ENCODE measurements around the gene TUBB3.

The TUBB3 gene

DNA sequence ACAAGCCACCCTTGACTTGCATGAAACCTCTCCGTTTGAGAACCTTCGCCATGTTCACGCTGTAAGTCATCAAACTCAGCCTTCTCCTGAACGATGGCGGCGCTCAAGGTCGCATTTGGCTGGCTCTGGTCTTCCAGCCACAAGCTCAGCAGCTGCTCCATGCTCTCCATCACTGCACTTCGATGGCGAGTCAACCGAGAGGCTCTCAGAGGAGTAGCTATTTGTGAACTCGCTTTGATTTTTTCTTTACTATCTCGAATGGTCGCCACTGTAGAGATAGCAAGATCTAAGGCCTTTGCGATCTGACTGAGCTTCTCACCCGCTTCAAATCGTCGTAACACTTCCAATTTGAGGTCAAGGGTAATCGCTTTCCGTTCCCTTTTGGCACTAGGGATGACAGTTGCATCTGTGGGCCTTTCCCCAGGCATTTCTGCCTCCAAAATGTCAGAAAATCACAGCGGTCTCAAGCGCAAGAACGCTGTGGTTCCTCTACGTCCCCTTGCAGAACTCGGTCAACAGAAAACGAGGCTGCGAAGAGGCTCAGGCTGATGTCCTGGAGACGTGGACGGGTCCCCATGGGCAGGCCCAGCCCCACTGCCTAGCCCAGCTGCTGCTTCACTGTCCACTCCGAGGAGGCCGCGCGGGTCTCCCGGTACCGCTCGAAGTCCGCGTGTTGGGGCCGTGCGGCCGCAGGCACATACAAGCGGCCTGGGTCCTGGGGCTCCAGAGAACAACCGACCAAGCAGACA lies 48.5 kb downstream of the TUBB3 start:
- DNase-seq, result no peak

DNA sequence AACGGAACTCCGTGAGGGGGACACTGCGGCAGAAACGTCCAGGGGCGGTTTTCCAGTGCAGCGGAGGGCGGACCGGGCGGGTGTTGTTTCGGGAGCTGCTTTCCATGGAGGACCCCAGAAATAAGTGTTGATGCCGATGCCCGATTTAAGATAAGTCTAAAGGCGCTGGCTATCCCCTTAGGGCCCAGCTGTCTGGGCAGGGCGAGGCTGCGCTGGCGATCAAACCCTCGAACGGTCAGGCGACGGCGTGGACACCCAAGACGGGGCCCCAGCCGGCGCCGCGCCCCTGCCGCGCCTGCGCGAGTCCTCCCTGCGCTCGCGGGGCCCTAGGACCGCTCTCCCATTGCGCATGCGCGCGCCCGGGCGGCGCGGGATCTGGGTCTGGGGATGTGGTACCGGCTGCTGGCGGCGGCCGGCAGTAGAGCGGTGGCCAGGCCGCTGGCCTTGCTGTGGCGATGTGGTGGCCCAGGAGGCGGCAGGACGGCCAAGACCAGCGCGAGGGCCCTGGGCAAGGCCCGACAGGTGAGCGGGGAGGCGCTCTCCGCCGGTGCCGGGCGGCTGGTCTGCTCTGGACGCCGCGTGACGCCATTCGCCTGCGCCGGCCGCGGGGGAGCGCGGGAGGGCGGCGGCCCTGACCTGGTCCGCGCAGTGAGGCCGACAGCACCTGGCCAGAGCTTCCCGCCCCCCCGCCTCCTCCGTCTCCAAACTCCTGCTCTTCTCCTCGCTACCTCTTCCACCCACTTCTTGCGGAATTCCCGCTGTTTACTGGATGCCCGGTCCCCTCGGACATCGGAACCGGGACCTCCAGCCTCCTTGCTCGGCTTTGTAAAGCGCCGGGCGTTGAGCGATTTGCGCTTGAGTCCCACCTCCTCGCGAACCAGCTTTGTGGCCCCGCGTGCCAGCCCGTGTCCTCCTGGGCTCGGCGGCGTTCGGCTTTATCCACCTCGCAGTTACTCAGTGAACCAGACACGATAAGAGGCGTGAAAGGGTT lies 49.4 kb downstream of the TUBB3 start:
- peak; percentile 90 for DNase-seq

- DNase-seq, result no peak
Observed at GRCh38 chr16:89973235-89973634, 50.1 kb downstream of the TUBB3 start.

- DNase-seq, result no peak
Observed at GRCh38 chr16:89973654-89974335, 50.7 kb downstream of the TUBB3 start.

GRCh38 chr16:89974870-89975269 lies 51.7 kb downstream of the TUBB3 start:
- no peak for DNase-seq

- no peak for DNase-seq
Observed at GRCh38 chr16:89981414-89981813, 58.3 kb downstream of the TUBB3 start.

GRCh38 chr16:89982318-89982717 lies 59.2 kb downstream of the TUBB3 start:
- no peak for DNase-seq

DNA sequence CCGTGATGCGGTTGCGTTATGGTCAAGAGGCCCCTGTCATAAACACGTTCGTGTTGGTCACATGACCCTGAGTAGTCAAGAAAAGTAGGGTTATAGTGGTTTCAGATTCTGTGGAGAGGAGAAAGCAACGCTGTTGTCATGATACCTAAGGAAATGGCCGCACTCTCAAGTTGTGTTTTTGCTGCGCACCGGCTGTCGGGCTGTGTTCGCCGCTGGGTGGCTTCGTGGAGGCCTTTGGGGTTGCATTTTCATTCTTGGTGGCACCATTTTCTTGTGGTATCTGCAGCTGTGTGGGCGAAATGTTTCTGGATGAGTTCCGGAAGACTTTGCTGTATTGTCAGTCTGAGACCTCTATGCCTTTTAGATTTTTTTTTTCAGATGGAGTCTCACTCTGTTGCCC lies 60.4 kb downstream of the TUBB3 start:
- DNase-seq, result no peak

GRCh38 chr16:89984216-89984615 lies 61.1 kb downstream of the TUBB3 start:
- no peak for DNase-seq

DNA sequence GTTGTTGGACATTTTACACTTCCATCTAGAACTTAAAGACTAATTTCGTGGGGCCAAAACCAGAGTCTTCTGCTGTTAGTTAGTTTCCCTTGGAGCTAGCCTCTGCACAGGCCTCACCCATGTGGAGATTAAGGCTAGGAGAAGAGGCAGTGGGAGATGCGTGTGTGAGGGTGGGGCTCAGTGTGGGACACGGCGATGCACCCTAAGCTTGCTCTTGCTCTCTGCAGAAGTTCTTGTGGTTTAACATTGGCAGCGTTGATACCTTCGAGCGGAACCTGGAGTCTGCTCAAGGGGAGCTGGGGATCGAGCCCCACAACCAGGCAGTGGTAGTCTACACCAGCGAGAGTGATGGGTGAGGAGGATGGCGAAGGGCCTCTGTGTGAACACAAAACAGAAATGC lies 62.1 kb downstream of the TUBB3 start:
- no peak for DNase-seq
